Ureter (tissue), 1 donor: ENCODE results near the gene ACR. TPM values are rescaled to one million over a fixed set of nuclear protein-coding genes. Genes with fewer than 3 reads are reported as not detected.
"Not testable (repeated sequence)": the region's sequence is repeated elsewhere in the genome, so short reads cannot be mapped to it uniquely, and the experiment has no call there.

Experiments used
- DNase-seq: peaks from one replicate; pipeline ENCODE4 v3.0.0-alpha.2; 2020; ENCODE audit warnings: low spot score
- total RNA-seq: library from RNA; stranded (reverse); gene quantifications from one replicate; pipeline ENCODE4 v1.2.4, GENCODE V29; 2023
- donor health status: DM: yes; HTN: yes; CAD: no.

The ACR gene
- total RNA-seq, 1 donor from 2014 or later: 1.7 TPM

- peak; percentile 40 for DNase-seq
Observed at GRCh38 chr22:50732681-50733080, 5.3 kb upstream of the ACR start.

- DNase-seq: peak; percentile 28
Observed at GRCh38 chr22:50733521-50734342, 4.3 kb upstream of the ACR start.

GRCh38 chr22:50734343-50734771, 3.6 kb upstream of the ACR start:
- peak; percentile 30 for DNase-seq

- DNase-seq: peak; percentile 31
Observed at GRCh38 chr22:50734986-50735738, 2.8 kb upstream of the ACR start.

- DNase-seq: no peak
Observed at GRCh38 chr22:50735739-50736030, 2.3 kb upstream of the ACR start.

GRCh38 chr22:50738649-50739227, 734 bp downstream of the ACR start:
- peak; percentile 34 for DNase-seq

GRCh38 chr22:50739279-50739691, 1.3 kb downstream of the ACR start:
- DNase-seq: no peak

- no peak for DNase-seq
Observed at GRCh38 chr22:50739894-50740293, 1.9 kb downstream of the ACR start.

GRCh38 chr22:50740714-50741113, 2.7 kb downstream of the ACR start:
- DNase-seq: not testable (repeated sequence)

- not testable (repeated sequence) for DNase-seq
Observed at GRCh38 chr22:50744424-50744823, 6.4 kb downstream of the ACR start.

GRCh38 chr22:50747521-50747920, 9.5 kb downstream of the ACR start:
- DNase-seq: not testable (repeated sequence)

GRCh38 chr22:50748630-50749029, 10.6 kb downstream of the ACR start:
- not testable (repeated sequence) for DNase-seq

GRCh38 chr22:50749302-50750074, 11.5 kb downstream of the ACR start:
- not testable (repeated sequence) for DNase-seq

GRCh38 chr22:50755251-50755650, 17.2 kb downstream of the ACR start:
- DNase-seq: not testable (repeated sequence)

- not testable (repeated sequence) for DNase-seq
Observed at GRCh38 chr22:50756406-50756805, 18.4 kb downstream of the ACR start.

- DNase-seq: not testable (repeated sequence)
Observed at GRCh38 chr22:50756949-50757491, 19.0 kb downstream of the ACR start.

GRCh38 chr22:50759597-50760341, 21.8 kb downstream of the ACR start:
- not testable (repeated sequence) for DNase-seq

GRCh38 chr22:50761829-50762228, 23.8 kb downstream of the ACR start:
- DNase-seq: not testable (repeated sequence)

- not testable (repeated sequence) for DNase-seq
Observed at GRCh38 chr22:50764288-50764687, 26.3 kb downstream of the ACR start.

GRCh38 chr22:50775132-50775531, 37.1 kb downstream of the ACR start:
- DNase-seq: not testable (repeated sequence)

GRCh38 chr22:50777631-50778030, 39.6 kb downstream of the ACR start:
- DNase-seq: not testable (repeated sequence)
